ENCODE results near the gene PTPRK.

DNA sequence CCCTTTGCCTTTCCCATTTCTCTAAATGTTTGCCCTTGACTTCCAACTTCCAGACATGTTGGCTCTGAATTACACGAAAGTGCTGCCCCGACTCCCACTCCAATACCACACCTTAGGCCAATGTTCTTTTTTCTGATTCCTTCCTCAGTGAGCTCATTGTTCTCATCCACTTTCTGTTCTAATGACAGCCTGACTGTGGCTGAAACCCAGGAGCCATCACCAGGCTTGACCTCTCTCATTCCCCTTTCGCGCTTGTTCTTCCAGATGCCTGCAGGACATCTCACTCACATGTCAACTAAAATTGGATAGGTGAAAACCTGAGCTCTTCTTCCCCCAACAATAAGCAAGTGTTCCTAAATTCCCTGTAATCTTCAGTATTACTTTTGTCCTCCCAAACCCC, 40.4 kb downstream of the PTPRK start:
- no peak for TF ChIP-seq EZH2 (IDR thresholded peaks at IDR 0.05; ENCODE audit: low read length)
- TF ChIP-seq, protein P1, sequence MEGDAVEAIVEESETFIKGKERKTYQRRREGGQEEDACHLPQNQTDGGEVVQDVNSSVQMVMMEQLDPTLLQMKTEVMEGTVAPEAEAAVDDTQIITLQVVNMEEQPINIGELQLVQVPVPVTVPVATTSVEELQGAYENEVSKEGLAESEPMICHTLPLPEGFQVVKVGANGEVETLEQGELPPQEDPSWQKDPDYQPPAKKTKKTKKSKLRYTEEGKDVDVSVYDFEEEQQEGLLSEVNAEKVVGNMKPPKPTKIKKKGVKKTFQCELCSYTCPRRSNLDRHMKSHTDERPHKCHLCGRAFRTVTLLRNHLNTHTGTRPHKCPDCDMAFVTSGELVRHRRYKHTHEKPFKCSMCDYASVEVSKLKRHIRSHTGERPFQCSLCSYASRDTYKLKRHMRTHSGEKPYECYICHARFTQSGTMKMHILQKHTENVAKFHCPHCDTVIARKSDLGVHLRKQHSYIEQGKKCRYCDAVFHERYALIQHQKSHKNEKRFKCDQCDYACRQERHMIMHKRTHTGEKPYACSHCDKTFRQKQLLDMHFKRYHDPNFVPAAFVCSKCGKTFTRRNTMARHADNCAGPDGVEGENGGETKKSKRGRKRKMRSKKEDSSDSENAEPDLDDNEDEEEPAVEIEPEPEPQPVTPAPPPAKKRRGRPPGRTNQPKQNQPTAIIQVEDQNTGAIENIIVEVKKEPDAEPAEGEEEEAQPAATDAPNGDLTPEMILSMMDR (optimal IDR thresholded peaks at IDR 0.05 in 1 of 3, IDR thresholded peaks at IDR 0.05 in 1 of 3, conservative IDR thresholded peaks at IDR 0.05 in 1 of 3; ENCODE audit: extremely low read depth in 1 of 3, insufficient read depth in 2 of 3, low read length in 3 of 3), result no peak

Measured in keratinocyte (primary cell).